K562 treated with DMSO at 1 percent for 48 hours (cell line): ENCODE data around the gene RBM45. TPM values are rescaled to one million over a fixed set of nuclear protein-coding genes. Genes with fewer than 3 reads are reported as not detected.

Source experiments
- total RNA-seq: library from RNA; unstranded; fragments of 300-600 nt; gene quantifications from 2 replicates; pipeline ENCODE4 v1.2.3, GENCODE V29; 2022; ENCODE audit warnings: low replicate concordance; ENCODE audit errors: extremely low read depth

RBM45 gene, protein sequence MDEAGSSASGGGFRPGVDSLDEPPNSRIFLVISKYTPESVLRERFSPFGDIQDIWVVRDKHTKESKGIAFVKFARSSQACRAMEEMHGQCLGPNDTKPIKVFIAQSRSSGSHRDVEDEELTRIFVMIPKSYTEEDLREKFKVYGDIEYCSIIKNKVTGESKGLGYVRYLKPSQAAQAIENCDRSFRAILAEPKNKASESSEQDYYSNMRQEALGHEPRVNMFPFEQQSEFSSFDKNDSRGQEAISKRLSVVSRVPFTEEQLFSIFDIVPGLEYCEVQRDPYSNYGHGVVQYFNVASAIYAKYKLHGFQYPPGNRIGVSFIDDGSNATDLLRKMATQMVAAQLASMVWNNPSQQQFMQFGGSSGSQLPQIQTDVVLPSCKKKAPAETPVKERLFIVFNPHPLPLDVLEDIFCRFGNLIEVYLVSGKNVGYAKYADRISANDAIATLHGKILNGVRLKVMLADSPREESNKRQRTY
- total RNA-seq: not detected in 2 replicates

GRCh38 chr2:178112202-178113152 is at the start of gene RBM45:
Gene RBM45 (plus strand): TSS chr2:178112437. CDS start chr2:178112547, 110 bp downstream.

DNA sequence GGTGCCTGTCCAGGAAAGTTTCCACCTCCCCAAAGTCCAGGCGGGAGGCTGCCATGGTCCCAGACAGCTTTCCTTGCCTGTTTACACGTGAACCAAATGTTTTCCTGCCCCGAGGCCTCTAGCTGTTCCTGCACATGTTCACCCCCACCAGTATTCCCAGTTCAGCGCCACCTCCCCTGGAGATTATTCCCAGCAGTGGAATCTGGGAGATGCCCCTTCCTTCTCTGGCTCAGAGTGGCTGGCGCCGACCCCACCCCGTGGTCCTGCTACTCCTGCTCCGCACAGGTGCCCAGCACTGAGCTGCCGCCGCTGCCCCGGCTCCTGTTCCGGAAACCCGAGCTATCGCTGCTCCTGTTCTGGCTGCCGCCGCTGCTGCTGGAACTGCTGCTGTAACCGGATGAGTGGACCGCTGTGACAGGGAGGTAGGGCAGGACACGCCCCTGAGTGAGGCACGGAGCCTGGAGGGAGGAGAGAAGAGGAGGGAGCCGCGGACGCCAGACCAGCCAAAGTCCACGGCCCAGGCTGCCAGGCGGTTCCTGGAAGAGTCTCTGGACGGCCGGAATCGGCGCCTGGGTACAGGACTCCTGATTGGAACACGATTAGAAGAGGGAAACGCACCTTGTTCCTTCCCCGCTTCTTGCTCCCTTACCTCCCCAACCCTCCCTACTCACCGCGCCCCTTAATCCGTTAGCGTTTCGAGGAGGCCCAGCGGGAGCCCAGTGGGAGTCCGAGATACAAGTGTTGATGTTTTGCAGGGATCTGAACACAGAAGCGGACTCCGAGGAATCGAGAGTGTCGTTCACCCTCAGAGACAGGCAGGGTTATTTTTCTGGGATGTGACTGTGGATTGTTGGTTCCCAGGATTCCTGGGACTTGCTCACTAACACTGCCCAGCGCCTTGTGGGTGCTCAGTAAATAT is 39.6 kb upstream of the RBM45 start, which contains the start of gene PDE11A:
Gene PDE11A (minus strand): TSS at position 395 of the 919 bp plus-strand sequence. CDS start 340 bp downstream, at position 55.

Other genes starting within 250 kb of the RBM45 start
- not detected in 2 replicates for gene PDE11A, start 39.7 kb upstream of the RBM45 start, total RNA-seq
- not detected in 2 replicates for gene OSBPL6, start 82.1 kb downstream of the RBM45 start, total RNA-seq